Ishikawa (cell line): ENCODE data around the gene CACNA2D2.

ENCODE experiments used
- CEBPB ChIP-seq: IDR thresholded peaks from 2 replicates; pipeline ENCODE4 v1.6.1; 2012
- CREB1 ChIP-seq: IDR thresholded peaks from 2 replicates; pipeline ENCODE4 v1.6.1; 2012; ENCODE audit warnings: low read depth
- EGR1 ChIP-seq: IDR thresholded peaks from 2 replicates; pipeline ENCODE4 v1.6.1; 2012
- EP300 ChIP-seq: IDR thresholded peaks from 2 replicates; pipeline ENCODE4 v1.6.1; 2012; ENCODE audit warnings: borderline replicate concordance
- FOXM1 ChIP-seq: IDR thresholded peaks from 2 replicates; pipeline ENCODE4 v1.6.1; 2012; ENCODE audit warnings: low read depth, borderline replicate concordance
- MAX ChIP-seq: IDR thresholded peaks from 2 replicates; pipeline ENCODE4 v1.6.1; 2012
- NFIC ChIP-seq: IDR thresholded peaks from 2 replicates; pipeline ENCODE4 v1.6.1; 2012
- RAD21 ChIP-seq: IDR thresholded peaks from 2 replicates; pipeline ENCODE4 v1.6.1; 2012; ENCODE audit warnings: low read depth
- REST ChIP-seq: IDR thresholded peaks from 2 replicates; pipeline ENCODE4 v1.6.1; 2012; ENCODE audit warnings: low read depth, mild to moderate bottlenecking
- TAF1 ChIP-seq: IDR thresholded peaks from 2 replicates; pipeline ENCODE4 v1.6.1; 2012; ENCODE audit warnings: low read depth, mild to moderate bottlenecking
- TCF12 ChIP-seq: IDR thresholded peaks from 2 replicates; pipeline ENCODE4 v1.6.1; 2012; ENCODE audit warnings: low read depth
- TEAD4 ChIP-seq: IDR thresholded peaks from 2 replicates; pipeline ENCODE4 v1.6.1; 2012
- USF1 ChIP-seq: IDR thresholded peaks from 2 replicates; pipeline ENCODE4 v1.6.1; 2012
- YY1 ChIP-seq: IDR thresholded peaks from 2 replicates; pipeline ENCODE4 v1.6.1; 2012; ENCODE audit warnings: low read depth
- ZBTB7A ChIP-seq: IDR thresholded peaks from 2 replicates; pipeline ENCODE4 v1.6.1; 2012; ENCODE audit warnings: low read depth

CACNA2D2 gene

GRCh38 chr3:50493623-50494022 is 9.8 kb downstream of the CACNA2D2 start:
- TF ChIP-seq MAX = no peak

- TF ChIP-seq TAF1 (no peak), USF1 (peak; percentile 86)
These were observed 10.3 kb downstream of the CACNA2D2 start for GRCh38 chr3:50493086-50493485.

GRCh38 chr3:50491023-50491422 is 12.4 kb downstream of the CACNA2D2 start:
- TF ChIP-seq TEAD4 (no peak), EGR1 (no peak)

- no peak for TF ChIP-seq EP300
- TF ChIP-seq TAF1 = no peak
- no peak for TF ChIP-seq EGR1
- no peak for TF ChIP-seq NFIC
- TF ChIP-seq FOXM1 = no peak
- TF ChIP-seq REST = no peak
- TF ChIP-seq TEAD4 = no peak
- no peak for TF ChIP-seq TCF12
- TF ChIP-seq ZBTB7A = no peak
These were observed 13.0 kb downstream of the CACNA2D2 start for GRCh38 chr3:50490424-50490823.

- TF ChIP-seq REST (no peak), ZBTB7A (no peak), NFIC (no peak), USF1 (no peak), TEAD4 (no peak), EGR1 (no peak), YY1 (no peak), RAD21 (no peak), CREB1 (no peak), TAF1 (no peak), CEBPB (no peak), TCF12 (no peak), FOXM1 (no peak), MAX (no peak), EP300 (no peak)
These were observed 16.3 kb downstream of the CACNA2D2 start for GRCh38 chr3:50487181-50487580.

GRCh38 chr3:50486219-50486888 is 17.1 kb downstream of the CACNA2D2 start:
- TF ChIP-seq TEAD4 = no peak
- no peak for TF ChIP-seq RAD21
- TF ChIP-seq YY1 = no peak
- TF ChIP-seq ZBTB7A = no peak
- TF ChIP-seq TAF1 = no peak
- TF ChIP-seq FOXM1 = no peak
- no peak for TF ChIP-seq MAX
- no peak for TF ChIP-seq CREB1
- no peak for TF ChIP-seq USF1
- TF ChIP-seq NFIC = no peak
- no peak for TF ChIP-seq CEBPB
- TF ChIP-seq EP300 = no peak
- TF ChIP-seq EGR1 = no peak
- no peak for TF ChIP-seq TCF12
